AG20443 (cell line): ENCODE measurements around the gene OTUD3.
A peak's percentile ranks its signal among the peaks of the same experiment; 100 is the strongest.
"Not testable (repeated sequence)": the region's sequence is repeated elsewhere in the genome, so short reads cannot be mapped to it uniquely, and the experiment has no call there.

Experiments used
- DNase-seq: peaks from one replicate; pipeline ENCODE4 v3.0.0; 2012; ENCODE audit warnings: low spot score, mixed read lengths

OTUD3 gene, protein sequence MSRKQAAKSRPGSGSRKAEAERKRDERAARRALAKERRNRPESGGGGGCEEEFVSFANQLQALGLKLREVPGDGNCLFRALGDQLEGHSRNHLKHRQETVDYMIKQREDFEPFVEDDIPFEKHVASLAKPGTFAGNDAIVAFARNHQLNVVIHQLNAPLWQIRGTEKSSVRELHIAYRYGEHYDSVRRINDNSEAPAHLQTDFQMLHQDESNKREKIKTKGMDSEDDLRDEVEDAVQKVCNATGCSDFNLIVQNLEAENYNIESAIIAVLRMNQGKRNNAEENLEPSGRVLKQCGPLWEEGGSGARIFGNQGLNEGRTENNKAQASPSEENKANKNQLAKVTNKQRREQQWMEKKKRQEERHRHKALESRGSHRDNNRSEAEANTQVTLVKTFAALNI

DNA sequence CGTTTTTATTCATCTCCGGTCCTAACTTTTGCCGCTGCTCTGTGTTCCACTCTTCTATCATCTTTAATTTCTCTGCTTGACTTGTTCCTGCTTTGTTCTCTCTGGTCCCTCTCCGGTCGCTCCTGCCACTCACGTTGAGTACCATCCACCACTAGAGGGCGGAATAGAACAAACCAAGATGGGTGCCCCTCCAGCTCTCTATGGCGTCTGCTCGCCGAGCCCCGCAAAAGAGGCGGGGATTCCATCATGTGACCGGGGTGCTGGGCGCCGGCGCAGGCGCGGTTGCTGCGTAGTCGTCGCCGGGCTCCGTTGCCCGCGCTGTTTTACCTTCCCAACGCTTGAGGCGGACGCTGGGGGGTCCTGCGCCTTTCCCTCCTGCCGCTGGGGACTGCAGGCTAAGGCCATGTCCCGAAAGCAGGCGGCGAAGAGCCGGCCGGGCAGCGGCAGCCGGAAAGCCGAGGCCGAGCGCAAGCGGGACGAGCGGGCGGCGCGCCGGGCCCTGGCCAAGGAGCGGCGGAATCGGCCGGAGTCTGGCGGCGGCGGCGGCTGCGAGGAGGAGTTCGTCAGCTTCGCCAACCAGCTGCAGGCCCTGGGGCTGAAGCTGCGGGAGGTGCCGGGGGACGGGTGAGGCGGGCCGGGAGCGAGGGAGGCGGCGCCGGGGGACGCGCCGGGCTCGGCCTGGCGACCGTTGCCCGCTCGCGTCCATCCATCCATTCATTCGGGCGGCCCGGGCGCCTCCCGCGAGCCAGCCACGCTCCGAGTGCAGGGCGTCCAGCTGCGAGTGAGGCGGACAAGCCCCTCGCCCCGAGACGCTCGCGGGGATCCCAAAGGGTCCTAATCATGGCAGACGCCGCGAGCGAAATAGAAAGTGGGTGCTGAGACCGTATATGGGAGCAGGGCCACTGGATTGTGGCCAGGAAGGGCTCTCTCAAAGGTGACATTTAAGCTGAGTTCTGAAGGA lies at the start of gene OTUD3:
Gene OTUD3 (plus strand): TSS at position 285 of the 961 bp plus-strand sequence. CDS start 119 bp downstream, at position 404.
- DNase-seq = peak; percentile 99

GRCh38 chr1:19835578-19835977 lies 46.6 kb upstream of the OTUD3 start:
- peak; percentile 61 for DNase-seq

DNA sequence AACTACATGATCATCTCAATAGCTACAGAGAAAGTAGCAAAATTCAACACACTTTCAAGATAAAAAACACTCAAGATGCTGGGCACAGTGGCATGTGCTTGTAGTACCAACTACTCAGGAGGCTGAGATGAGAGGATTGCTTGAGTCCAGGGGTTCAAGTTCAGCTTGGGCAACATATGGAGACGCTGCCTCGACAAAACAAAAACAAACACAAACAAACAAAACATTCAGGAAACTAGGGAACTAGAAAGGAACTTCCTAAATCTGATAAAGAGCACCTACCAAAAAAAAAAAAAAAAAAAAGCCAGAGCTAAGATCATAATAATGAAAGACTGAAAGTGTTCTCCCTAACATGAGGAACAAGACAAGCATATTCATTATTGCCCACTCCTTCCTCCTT lies 44.3 kb upstream of the OTUD3 start:
- no peak for DNase-seq

DNA sequence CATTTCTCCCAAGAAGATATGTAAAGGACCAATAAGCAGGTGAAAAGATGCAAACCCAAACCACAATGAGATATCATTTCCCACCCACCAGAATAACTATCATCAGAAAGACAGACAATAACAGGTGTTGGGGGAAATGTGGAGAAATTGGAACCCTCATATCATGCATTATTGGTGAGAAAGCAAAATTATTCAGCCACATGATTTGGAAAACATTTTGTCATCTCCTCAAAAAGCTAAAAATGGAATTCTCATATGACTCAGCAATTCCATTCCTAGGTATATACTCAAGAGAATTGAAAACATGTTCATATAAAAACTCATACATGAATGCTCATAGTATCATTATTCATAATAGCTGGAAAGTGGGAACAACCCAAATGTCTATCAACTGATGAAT lies 42.0 kb upstream of the OTUD3 start:
- no peak for DNase-seq

- DNase-seq = no peak
Measured at GRCh38 chr1:19844731-19845495, 37.3 kb upstream of the OTUD3 start.

GRCh38 chr1:19845555-19845954 lies 36.6 kb upstream of the OTUD3 start:
- DNase-seq = no peak

DNA sequence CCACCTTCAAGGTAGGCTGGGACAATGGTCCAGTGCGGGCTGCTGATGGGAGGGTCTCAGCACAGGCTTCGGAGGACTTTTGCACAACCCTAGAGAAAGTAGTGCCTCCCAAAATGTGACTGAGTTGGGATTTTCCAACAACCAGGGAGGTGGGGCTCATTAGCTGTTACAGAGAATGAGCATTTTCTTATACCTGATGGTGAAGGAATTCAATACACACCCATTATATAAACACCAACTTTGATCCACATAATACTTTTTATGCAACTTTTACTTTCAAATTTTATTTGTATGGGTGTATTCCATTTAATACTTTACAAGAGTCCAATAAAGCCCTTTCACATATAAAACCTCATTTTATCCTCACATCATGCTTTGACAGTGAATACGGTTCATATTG lies 35.9 kb upstream of the OTUD3 start:
- no peak for DNase-seq

DNA sequence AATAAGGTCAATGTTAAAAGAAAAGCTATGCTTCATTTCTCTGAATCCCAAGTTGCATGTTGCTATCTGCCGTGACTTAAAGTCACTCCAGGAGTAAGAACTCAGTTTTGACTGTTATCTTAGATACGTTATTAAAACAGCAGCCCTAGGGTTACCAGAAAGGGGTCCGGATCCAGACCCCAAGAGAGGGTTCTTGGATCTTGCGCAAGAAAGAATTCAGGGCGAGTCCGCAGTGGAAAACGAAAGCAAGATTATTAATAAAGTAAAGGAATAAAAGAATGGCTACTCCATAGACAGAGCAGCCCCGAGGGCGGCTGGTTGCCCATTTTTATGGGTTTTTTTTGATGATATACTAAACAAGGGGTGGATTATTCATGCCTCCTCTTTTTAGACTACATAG lies 34.9 kb upstream of the OTUD3 start:
- DNase-seq = not testable (repeated sequence)

DNA sequence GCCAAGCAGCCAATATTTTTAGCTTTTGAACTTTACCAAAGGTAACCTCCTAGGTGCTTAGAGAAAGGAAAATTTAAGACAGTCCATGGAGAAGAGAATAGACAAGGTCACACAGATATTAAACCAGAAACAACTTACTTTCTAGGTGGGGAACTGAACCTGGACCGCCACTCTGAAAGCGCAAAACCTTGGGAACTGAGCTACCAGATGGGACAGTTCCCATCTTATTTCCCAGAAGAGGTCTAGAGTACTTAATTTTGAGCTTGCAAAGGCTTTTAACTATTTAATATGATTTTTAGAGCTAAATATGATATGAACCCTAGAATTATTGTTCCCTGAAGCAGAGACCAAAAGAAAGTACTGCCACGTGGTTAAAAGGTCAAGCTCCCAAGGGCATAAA lies 32.9 kb upstream of the OTUD3 start:
- not testable (repeated sequence) for DNase-seq

GRCh38 chr1:19850214-19850613 lies 32.0 kb upstream of the OTUD3 start:
- DNase-seq = no peak

DNA sequence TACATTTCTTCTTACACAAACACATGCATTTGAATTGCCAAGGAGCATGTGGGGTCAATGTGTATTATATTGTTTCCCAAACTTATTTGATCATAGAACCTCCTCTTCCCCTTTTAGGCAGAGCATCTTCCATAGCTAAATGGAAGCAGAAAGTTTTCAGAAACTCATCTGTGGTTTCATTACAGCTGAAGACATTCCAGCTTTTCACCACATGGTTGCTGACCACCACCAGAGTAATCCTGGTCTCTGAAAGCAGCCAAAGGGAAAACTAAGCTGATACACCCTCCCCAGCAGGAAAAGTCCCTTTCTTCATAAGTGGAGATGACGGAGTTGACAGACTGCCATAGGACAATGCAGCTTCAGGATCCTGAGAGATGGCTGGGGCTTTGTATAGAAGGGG lies 30.2 kb upstream of the OTUD3 start:
- DNase-seq = peak; percentile 27

DNA sequence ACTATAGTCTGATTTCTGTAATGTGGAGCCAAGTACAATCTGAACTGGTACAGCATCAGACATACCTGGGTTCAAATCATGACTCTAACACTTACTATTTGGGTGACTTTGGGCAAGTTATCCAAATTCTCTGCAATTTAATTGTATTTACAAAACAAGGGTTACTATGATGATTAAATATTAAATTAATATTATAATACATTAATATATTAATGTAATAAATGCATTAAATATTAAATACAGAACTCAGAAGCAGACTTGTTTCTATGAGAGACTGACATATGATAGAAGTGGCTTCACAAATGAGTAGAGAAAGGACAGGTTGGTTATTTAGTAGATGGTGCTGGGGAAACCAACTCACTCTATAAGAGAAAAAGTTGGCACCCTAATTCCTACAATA lies 27.3 kb upstream of the OTUD3 start:
- DNase-seq = no peak

- no peak for DNase-seq
Measured at GRCh38 chr1:19858893-19859292, 23.3 kb upstream of the OTUD3 start.

- DNase-seq = no peak
Measured at GRCh38 chr1:19859876-19860275, 22.3 kb upstream of the OTUD3 start.

DNA sequence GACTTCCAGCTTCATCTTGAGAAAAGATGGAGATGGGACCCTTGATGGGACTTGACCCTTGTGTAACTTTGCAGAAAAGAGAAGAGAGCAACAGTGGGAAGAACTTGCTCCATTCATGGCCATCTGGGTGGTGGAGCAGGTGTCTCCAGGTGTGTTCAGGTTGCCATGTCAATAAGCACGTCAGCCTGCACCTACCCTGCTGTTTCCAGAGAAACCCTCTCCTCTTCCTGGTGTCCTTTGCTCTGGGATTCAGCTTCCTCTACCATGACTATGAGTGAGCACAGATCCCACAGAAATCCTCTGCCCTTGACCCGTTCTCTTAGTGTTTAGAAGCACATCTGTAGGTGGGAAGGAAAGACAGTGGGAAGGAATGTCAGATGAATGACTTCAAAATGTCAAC lies 21.8 kb upstream of the OTUD3 start:
- no peak for DNase-seq

DNA sequence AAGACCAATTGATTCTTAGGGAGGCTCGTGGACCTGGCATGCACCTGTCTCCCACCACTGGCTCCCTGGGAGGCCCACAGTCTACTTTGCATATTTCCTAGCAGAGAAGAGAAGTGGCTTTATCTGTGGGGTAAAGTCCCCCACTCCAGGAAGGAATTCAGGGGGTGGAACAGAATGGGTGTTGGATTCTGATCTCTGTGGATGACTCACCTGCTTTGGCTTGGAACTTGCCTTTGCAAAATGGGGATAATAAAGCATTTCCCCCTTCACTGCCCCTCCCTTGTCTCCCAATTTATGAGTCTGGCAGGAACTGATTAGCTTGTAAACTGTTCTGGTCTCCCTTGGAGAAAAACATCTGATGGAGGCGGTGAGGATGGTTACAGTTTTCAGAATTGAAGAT lies 21.2 kb upstream of the OTUD3 start:
- peak; percentile 57 for DNase-seq

- DNase-seq = no peak
Measured at GRCh38 chr1:19861842-19862530, 20.2 kb upstream of the OTUD3 start.

GRCh38 chr1:19862944-19863343 lies 19.3 kb upstream of the OTUD3 start:
- no peak for DNase-seq

DNA sequence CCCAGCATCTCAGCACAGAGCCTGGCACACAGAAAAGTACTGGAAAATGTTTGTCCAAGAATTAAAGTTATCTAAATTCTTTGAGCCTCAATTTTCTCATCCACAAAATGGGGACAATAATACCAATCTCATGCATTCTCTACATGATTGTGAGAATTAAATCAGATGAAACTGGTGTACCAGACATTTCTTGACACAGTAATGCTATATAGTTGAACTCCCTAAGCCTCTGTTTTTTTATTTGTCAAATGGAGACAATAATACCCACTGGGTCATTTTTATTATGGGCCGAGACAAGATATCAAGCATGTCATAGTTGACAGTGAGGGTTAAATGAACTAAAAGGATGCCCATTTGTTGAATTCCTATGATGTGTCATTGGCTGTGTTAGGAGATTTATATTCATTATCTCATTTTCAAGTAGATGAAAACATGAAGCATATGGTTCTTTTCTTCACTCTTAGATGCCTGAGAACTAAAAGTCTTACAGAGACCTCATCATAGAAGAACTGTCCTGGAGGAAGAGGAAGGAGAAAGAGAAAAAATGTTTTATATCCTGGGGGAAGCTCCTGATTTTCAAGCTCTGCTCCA lies 17.5 kb upstream of the OTUD3 start:
- DNase-seq = no peak

DNA sequence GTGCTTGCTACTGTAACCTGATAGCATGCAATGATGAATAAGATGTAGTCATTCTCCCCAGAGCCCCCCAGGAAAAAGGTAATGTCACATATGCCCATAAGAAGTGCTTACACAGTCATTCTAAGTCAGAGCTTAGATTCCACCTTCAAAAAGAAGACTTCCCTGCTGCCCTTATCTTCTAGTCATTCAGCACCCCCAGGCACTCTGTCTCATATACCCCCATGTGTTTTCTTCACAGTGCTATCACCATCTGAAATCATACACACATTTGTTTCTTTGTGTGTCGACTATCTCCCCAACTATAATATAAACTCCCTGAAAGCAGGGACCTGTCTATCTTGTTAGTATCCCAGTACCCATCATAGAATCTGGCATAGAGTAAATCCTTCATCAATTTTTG lies 16.2 kb upstream of the OTUD3 start:
- DNase-seq = no peak

GRCh38 chr1:19866758-19867157 lies 15.4 kb upstream of the OTUD3 start:
- DNase-seq = peak; percentile 73
